ENCODE results near the gene CPNE5. TPM values are rescaled to one million over a fixed set of nuclear protein-coding genes. Genes with fewer than 3 reads are reported as not detected.

Gene CPNE5
- total and polyA plus RNA-seq, 2 experiments from 2014 or later, result 0.30 to 1.2 TPM

GRCh38 chr6:36757943-36758508, 81.2 kb downstream of the CPNE5 start:
- H3K4me3 ChIP-seq, result no peak overlapping the region
- TF ChIP-seq, protein P1, sequence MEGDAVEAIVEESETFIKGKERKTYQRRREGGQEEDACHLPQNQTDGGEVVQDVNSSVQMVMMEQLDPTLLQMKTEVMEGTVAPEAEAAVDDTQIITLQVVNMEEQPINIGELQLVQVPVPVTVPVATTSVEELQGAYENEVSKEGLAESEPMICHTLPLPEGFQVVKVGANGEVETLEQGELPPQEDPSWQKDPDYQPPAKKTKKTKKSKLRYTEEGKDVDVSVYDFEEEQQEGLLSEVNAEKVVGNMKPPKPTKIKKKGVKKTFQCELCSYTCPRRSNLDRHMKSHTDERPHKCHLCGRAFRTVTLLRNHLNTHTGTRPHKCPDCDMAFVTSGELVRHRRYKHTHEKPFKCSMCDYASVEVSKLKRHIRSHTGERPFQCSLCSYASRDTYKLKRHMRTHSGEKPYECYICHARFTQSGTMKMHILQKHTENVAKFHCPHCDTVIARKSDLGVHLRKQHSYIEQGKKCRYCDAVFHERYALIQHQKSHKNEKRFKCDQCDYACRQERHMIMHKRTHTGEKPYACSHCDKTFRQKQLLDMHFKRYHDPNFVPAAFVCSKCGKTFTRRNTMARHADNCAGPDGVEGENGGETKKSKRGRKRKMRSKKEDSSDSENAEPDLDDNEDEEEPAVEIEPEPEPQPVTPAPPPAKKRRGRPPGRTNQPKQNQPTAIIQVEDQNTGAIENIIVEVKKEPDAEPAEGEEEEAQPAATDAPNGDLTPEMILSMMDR (IDR thresholded peaks at IDR 0.05; ENCODE audit: poor library complexity), result no peak
- TF ChIP-seq EZH2phosphoT487 (IDR thresholded peaks at IDR 0.05; ENCODE audit: low read depth, severe bottlenecking, unreplicated experiment) (no peak), EZH2 (IDR thresholded peaks at IDR 0.05; ENCODE audit: borderline replicate concordance) (no peak)
- WGBS (ENCODE audit: low lambda C conversion rate, missing lambda C conversion rate), result 71% methylated on average over 6 of the region's 6 CpGs
- no peaks in the 10 kb centered on the region for H3K36me3 ChIP-seq (replicated peaks; ENCODE audit: insufficient read depth, low read depth)
- H4K20me1 ChIP-seq (ENCODE audit: insufficient read depth, poor library complexity, severe bottlenecking), result no peaks in the 10 kb centered on the region
- H3K79me2 ChIP-seq, result no peaks in the 10 kb centered on the region
- no peaks in the 10 kb centered on the region for H3K27me3 ChIP-seq
- no peaks in the 10 kb centered on the region for H3K9me3 ChIP-seq (ENCODE audit: low read depth)
- no peaks in the 10 kb centered on the region for H3K4me1 ChIP-seq (ENCODE audit: insufficient read depth)
- no peak overlapping the region for H2AFZ ChIP-seq
- no peak overlapping the region for H3K4me2 ChIP-seq
- DNase-seq (ENCODE audit: low spot score), result no peak
- no peak overlapping the region for H3K27ac ChIP-seq
- no peaks in the 10 kb centered on the region for H3K9me2 ChIP-seq (replicated peaks; ENCODE audit: insufficient read depth)

GRCh38 chr6:36757206-36757605, 82.0 kb downstream of the CPNE5 start:
- no peak overlapping the region for H3K27ac ChIP-seq
- no peak overlapping the region for H3K4me3 ChIP-seq
- no peak overlapping the region for H2AFZ ChIP-seq
- H3K36me3 ChIP-seq (replicated peaks; ENCODE audit: insufficient read depth, low read depth), result no peaks in the 10 kb centered on the region
- no peaks in the 10 kb centered on the region for H3K79me2 ChIP-seq
- H3K4me2 ChIP-seq, result no peak overlapping the region
- H4K20me1 ChIP-seq (ENCODE audit: insufficient read depth, poor library complexity, severe bottlenecking), result no peaks in the 10 kb centered on the region
- TF ChIP-seq, protein P1 (IDR thresholded peaks at IDR 0.05; ENCODE audit: poor library complexity), result no peak
- TF ChIP-seq EZH2 (IDR thresholded peaks at IDR 0.05; ENCODE audit: borderline replicate concordance) (no peak), EZH2phosphoT487 (IDR thresholded peaks at IDR 0.05; ENCODE audit: low read depth, severe bottlenecking, unreplicated experiment) (no peak)
- DNase-seq (ENCODE audit: low spot score), result no peak
- no peaks in the 10 kb centered on the region for H3K4me1 ChIP-seq (ENCODE audit: insufficient read depth)
- no peaks in the 10 kb centered on the region for H3K9me2 ChIP-seq (replicated peaks; ENCODE audit: insufficient read depth)
- no peaks in the 10 kb centered on the region for H3K9me3 ChIP-seq (ENCODE audit: low read depth)
- WGBS (ENCODE audit: low lambda C conversion rate, missing lambda C conversion rate), result 72% methylated on average over 4 of the region's 4 CpGs
- H3K27me3 ChIP-seq, result no peaks in the 10 kb centered on the region

GRCh38 chr6:36756786-36757185, 82.5 kb downstream of the CPNE5 start:
- 74% methylated on average over 8 of the region's 8 CpGs for WGBS (ENCODE audit: low lambda C conversion rate, missing lambda C conversion rate)
- Histone ChIP-seq H4K20me1 (ENCODE audit: insufficient read depth, poor library complexity, severe bottlenecking) (no peaks in the 10 kb centered on the region), H3K4me3 (no peak overlapping the region), H3K27ac (no peak overlapping the region), H2AFZ (no peak overlapping the region), H3K36me3 (replicated peaks; ENCODE audit: insufficient read depth, low read depth) (no peaks in the 10 kb centered on the region), H3K9me3 (ENCODE audit: low read depth) (no peaks in the 10 kb centered on the region), H3K27me3 (no peaks in the 10 kb centered on the region), H3K4me1 (ENCODE audit: insufficient read depth) (no peaks in the 10 kb centered on the region), H3K79me2 (no peaks in the 10 kb centered on the region), H3K4me2 (no peak overlapping the region), H3K9me2 (replicated peaks; ENCODE audit: insufficient read depth) (no peaks in the 10 kb centered on the region)
- DNase-seq (ENCODE audit: low spot score), result no peak
- no peak for TF ChIP-seq EZH2 (IDR thresholded peaks at IDR 0.05; ENCODE audit: borderline replicate concordance)
- TF ChIP-seq EZH2phosphoT487 (IDR thresholded peaks at IDR 0.05; ENCODE audit: low read depth, severe bottlenecking, unreplicated experiment), result no peak
- TF ChIP-seq, protein P1 (IDR thresholded peaks at IDR 0.05; ENCODE audit: poor library complexity), result no peak
